ENCODE data around the gene RBBP4. TPM values are rescaled to one million over a fixed set of nuclear protein-coding genes. Genes with fewer than 3 reads are reported as not detected.
"Not testable (repeated sequence)": the region's sequence is repeated elsewhere in the genome, so short reads cannot be mapped to it uniquely, and the experiment has no call there.

The RBBP4 gene
- total and polyA plus RNA-seq, 4 donors: 31.4 to 114 (median 73.5) TPM

- intact Hi-C loops (cut with DNase I): no loop called here
- Histone ChIP-seq H3K27ac (ENCODE audit: low read depth in 1 of 2, low read length in 2 of 2) (peak overlapping the region; percentile 63 to 77), H3K27me3 (ENCODE audit: control insufficient read depth in 1 of 2, insufficient read depth in 2 of 2, low read length in 1 of 2) (no peaks in the 10 kb centered on the region), H3K4me1 (ENCODE audit: control insufficient read depth in 1 of 2, insufficient read depth in 2 of 2, low read length in 2 of 2) (peaks cover 2 to 3% of the 10 kb centered on the region in 2 donors), H3K9me3 (ENCODE audit: control insufficient read depth, low read length) (no peaks in the 10 kb centered on the region), H3K4me3 (ENCODE audit: low read length in 2 of 2) (no peak overlapping the region), H3K36me3 (ENCODE audit: control insufficient read depth in 1 of 2, insufficient read depth in 2 of 2, low read length in 1 of 2) (no peaks in the 10 kb centered on the region)
- 31% methylated on average over 17 of the region's 17 CpGs for WGBS, 2 donors
- DNase-seq: peak; percentile 93
- peak; percentile 28 for ATAC-seq (ENCODE audit: low FRiP score)
These were observed 44.3 kb downstream of the RBBP4 start for GRCh38 chr1:32695098-32695904.

GRCh38 chr1:32696041-32696440 is 45.0 kb downstream of the RBBP4 start:
- H3K4me1 ChIP-seq (ENCODE audit: control insufficient read depth in 1 of 2, insufficient read depth in 2 of 2, low read length in 2 of 2): peaks cover 2 to 3% of the 10 kb centered on the region in 2 donors
- H3K4me3 ChIP-seq (ENCODE audit: low read length in 2 of 2): no peak overlapping the region
- DNase-seq (peak; percentile 41 to 51), ATAC-seq (ENCODE audit: low FRiP score) (no peak)
- peak overlapping the region in 1 of 2 donors; percentile 77 for H3K27ac ChIP-seq (ENCODE audit: low read depth in 1 of 2, low read length in 2 of 2)
- 78 to 83% methylated on average over 9 of the region's 9 CpGs for WGBS, 2 donors
- H3K27me3 ChIP-seq (ENCODE audit: control insufficient read depth in 1 of 2, insufficient read depth in 2 of 2, low read length in 1 of 2): no peaks in the 10 kb centered on the region
- H3K9me3 ChIP-seq (ENCODE audit: control insufficient read depth, low read length): no peaks in the 10 kb centered on the region
- H3K36me3 ChIP-seq (ENCODE audit: control insufficient read depth in 1 of 2, insufficient read depth in 2 of 2, low read length in 1 of 2): no peaks in the 10 kb centered on the region
- intact Hi-C loops (cut with DNase I): no loop called here

- H3K27ac ChIP-seq (ENCODE audit: low read depth in 1 of 2, low read length in 2 of 2); H3K36me3 ChIP-seq (ENCODE audit: control insufficient read depth in 1 of 2, insufficient read depth in 2 of 2, low read length in 1 of 2); H3K4me3 ChIP-seq (ENCODE audit: low read length in 2 of 2); H3K4me1 ChIP-seq (ENCODE audit: control insufficient read depth in 1 of 2, insufficient read depth in 2 of 2, low read length in 2 of 2); H3K9me3 ChIP-seq (ENCODE audit: control insufficient read depth, low read length); ATAC-seq (ENCODE audit: low FRiP score); intact Hi-C loops (cut with DNase I); H3K27me3 ChIP-seq (ENCODE audit: control insufficient read depth in 1 of 2, insufficient read depth in 2 of 2, low read length in 1 of 2): not testable (repeated sequence)
- WGBS, 2 donors: 95 to 97% methylated on average over 8 of the region's 8 CpGs
- peak; percentile 23 to 26 for DNase-seq
These were observed 46.0 kb downstream of the RBBP4 start for GRCh38 chr1:32696996-32697395.

GRCh38 chr1:32701421-32701911 is 50.5 kb downstream of the RBBP4 start:
- H3K9me3 ChIP-seq (ENCODE audit: control insufficient read depth, low read length): no peaks in the 10 kb centered on the region
- 2 to 7% methylated on average over 6 of the region's 6 CpGs for WGBS, 2 donors
- peaks cover 0 to 4% of the 10 kb centered on the region in 2 donors for H3K4me1 ChIP-seq (ENCODE audit: control insufficient read depth in 1 of 2, insufficient read depth in 2 of 2, low read length in 2 of 2)
- DNase-seq (peak; percentile 46 to 71), ATAC-seq (ENCODE audit: low FRiP score) (peak; percentile 6)
- intact Hi-C loops (cut with DNase I): loop anchor here (5.0 to 10.0 kb wide), 4 partner anchors 41 to 383 kb away; partner anchors contain the start of genes AZIN2 (in 2 of the 2), S100PBP (in 1 of the 2) and YARS1 (in 1 of the 2)
- H3K27ac ChIP-seq (ENCODE audit: low read depth in 1 of 2, low read length in 2 of 2): peak overlapping the region; percentile 18 to 82
- H3K27me3 ChIP-seq (ENCODE audit: control insufficient read depth in 1 of 2, insufficient read depth in 2 of 2, low read length in 1 of 2): no peaks in the 10 kb centered on the region
- peak overlapping the region; percentile 84 to 95 for H3K4me3 ChIP-seq (ENCODE audit: low read length in 2 of 2)
- no peaks in the 10 kb centered on the region for H3K36me3 ChIP-seq (ENCODE audit: control insufficient read depth in 1 of 2, insufficient read depth in 2 of 2, low read length in 1 of 2)

- H3K36me3 ChIP-seq (ENCODE audit: control insufficient read depth in 1 of 2, insufficient read depth in 2 of 2, low read length in 1 of 2): no peaks in the 10 kb centered on the region
- 1 to 3% methylated on average over 23 to 27 of the region's 27 CpGs for WGBS, 2 donors
- peaks cover 0 to 4% of the 10 kb centered on the region in 2 donors for H3K4me1 ChIP-seq (ENCODE audit: control insufficient read depth in 1 of 2, insufficient read depth in 2 of 2, low read length in 2 of 2)
- no peaks in the 10 kb centered on the region for H3K9me3 ChIP-seq (ENCODE audit: control insufficient read depth, low read length)
- intact Hi-C loops (cut with DNase I): loop anchor here (2.0 to 10.0 kb wide), 5 partner anchors 40 to 383 kb away; partner anchors contain the start of genes AZIN2 (in 2 of the 2), RBBP4 (in 1 of the 2), S100PBP (in 1 of the 2) and YARS1 (in 1 of the 2)
- ATAC-seq (ENCODE audit: low FRiP score): peak; percentile 13
- DNase-seq: peak; percentile 58 to 83
- no peaks in the 10 kb centered on the region for H3K27me3 ChIP-seq (ENCODE audit: control insufficient read depth in 1 of 2, insufficient read depth in 2 of 2, low read length in 1 of 2)
- peak overlapping the region; percentile 84 to 95 for H3K4me3 ChIP-seq (ENCODE audit: low read length in 2 of 2)
- peak overlapping the region; percentile 82 to 99 for H3K27ac ChIP-seq (ENCODE audit: low read depth in 1 of 2, low read length in 2 of 2)
These were observed 51.1 kb downstream of the RBBP4 start for GRCh38 chr1:32701951-32702598.

- peaks cover 0 to 4% of the 10 kb centered on the region in 2 donors for H3K4me1 ChIP-seq (ENCODE audit: control insufficient read depth in 1 of 2, insufficient read depth in 2 of 2, low read length in 2 of 2)
- peak within 1 kb of the TSS; percentile 98 to 99 for H3K27ac ChIP-seq (ENCODE audit: low read depth in 1 of 2, low read length in 2 of 2)
- intact Hi-C loops (cut with DNase I): loop anchor here (2.0 to 10.0 kb wide), 5 partner anchors 39 to 382 kb away; partner anchors contain the start of genes AZIN2 (in 2 of the 2), RBBP4 (in 1 of the 2), S100PBP (in 1 of the 2) and YARS1 (in 1 of the 2)
- peak within 1 kb of the TSS; percentile 84 to 95 for H3K4me3 ChIP-seq (ENCODE audit: low read length in 2 of 2)
- ATAC-seq (ENCODE audit: low FRiP score): peak; percentile 83
- no peaks in the 10 kb centered on the region for H3K9me3 ChIP-seq (ENCODE audit: control insufficient read depth, low read length)
- peak; percentile 77 to 93 for DNase-seq
- H3K27me3 ChIP-seq (ENCODE audit: control insufficient read depth in 1 of 2, insufficient read depth in 2 of 2, low read length in 1 of 2): no peaks in the 10 kb centered on the region
- WGBS, 2 donors: 1% methylated on average over 51 to 70 of the region's 70 CpGs
- no peaks in the 10 kb centered on the region for H3K36me3 ChIP-seq (ENCODE audit: control insufficient read depth in 1 of 2, insufficient read depth in 2 of 2, low read length in 1 of 2)
These were observed 51.8 kb downstream of the RBBP4 start, which contains the start of gene SYNC for GRCh38 chr1:32702599-32703478. Gene SYNC (minus strand): TSS chr1:32702770. CDS start chr1:32702660, 110 bp downstream.

GRCh38 chr1:32703479-32704291 is 52.7 kb downstream of the RBBP4 start:
- intact Hi-C loops (cut with DNase I): loop anchor here (2.0 to 10.0 kb wide), 5 partner anchors 39 to 381 kb away; partner anchors contain the start of genes AZIN2 (in 2 of the 2), RBBP4 (in 1 of the 2), S100PBP (in 1 of the 2) and YARS1 (in 1 of the 2)
- H3K36me3 ChIP-seq (ENCODE audit: control insufficient read depth in 1 of 2, insufficient read depth in 2 of 2, low read length in 1 of 2): no peaks in the 10 kb centered on the region
- 5 to 8% methylated on average over 18 of the region's 18 CpGs for WGBS, 2 donors
- peak overlapping the region; percentile 98 to 99 for H3K27ac ChIP-seq (ENCODE audit: low read depth in 1 of 2, low read length in 2 of 2)
- no peaks in the 10 kb centered on the region for H3K9me3 ChIP-seq (ENCODE audit: control insufficient read depth, low read length)
- peak; percentile 85 to 94 for DNase-seq
- H3K4me1 ChIP-seq (ENCODE audit: control insufficient read depth in 1 of 2, insufficient read depth in 2 of 2, low read length in 2 of 2): peaks cover 0 to 4% of the 10 kb centered on the region in 2 donors
- H3K4me3 ChIP-seq (ENCODE audit: low read length in 2 of 2): peak overlapping the region; percentile 84 to 95
- ATAC-seq (ENCODE audit: low FRiP score): peak; percentile 72
- no peaks in the 10 kb centered on the region for H3K27me3 ChIP-seq (ENCODE audit: control insufficient read depth in 1 of 2, insufficient read depth in 2 of 2, low read length in 1 of 2)

All from aorta (tissue), 5 donors.